Adrenal gland (tissue), 12 donors: ENCODE data around the gene ITPA. TPM values are rescaled to one million over a fixed set of nuclear protein-coding genes. Genes with fewer than 3 reads are reported as not detected.

Experiments
- DNase-seq, 7 donors: peaks; one replicate each; pipeline ENCODE4 v3.0.0-alpha.2; 2019 to 2020
- H3K27ac ChIP-seq, 5 donors: fragments of 200-600 bp; sonication (generic) in 4 of 5; 1 replicate in 3 of 5; 2 replicates in 2 of 5; pipeline versions ENCODE4 v1.5.1 to v1.8.0; 2016 to 2020; ENCODE audit warnings: mild to moderate bottlenecking in 1 of 5
- H3K27me3 ChIP-seq: fragments of 200-600 bp; 2 replicates; pipeline ENCODE4 v1.8.0; 2021
- H3K36me3 ChIP-seq, 2 donors: fragments of 200-600 bp; replicated peaks in 1 of 2; 1 replicate in 1 of 2; 2 replicates in 1 of 2; pipeline versions ENCODE4 v1.5.1 to v1.8.0; 2018 to 2022
- H3K4me1 ChIP-seq, 2 donors: fragments of 200-600 bp; replicated peaks in 1 of 2; 1 replicate in 1 of 2; 2 replicates in 1 of 2; pipeline versions ENCODE4 v1.5.1 to v1.8.0; 2018 to 2021
- H3K4me3 ChIP-seq, 4 donors: fragments of 200-600 bp; sonication (generic) in 3 of 4; one replicate each; pipeline ENCODE4 v1.5.1; 2016 to 2018
- H3K9me3 ChIP-seq, 3 donors: fragments of 200-600 bp; sonication (generic) in 1 of 3; replicated peaks in 1 of 3; 1 replicate in 2 of 3; 2 replicates in 1 of 3; pipeline versions ENCODE4 v1.5.1 to v1.8.0; 2016 to 2021
- CTCF ChIP-seq, 6 experiments: fragments of 450-650 bp in 4 of 6; fragments of 200-600 bp in 2 of 6; sonication (generic) in 1 of 6; IDR thresholded peaks; 1 replicate in 5 of 6; 2 replicates in 1 of 6; pipeline versions ENCODE4 v1.5.1 to v1.8.0; 2016 to 2021; ENCODE audit warnings: antibody characterized with exemption in 6 of 6, mild to moderate bottlenecking in 2 of 6, moderate library complexity in 1 of 6
- POLR2A ChIP-seq, 2 donors: fragments of 450-650 bp; IDR thresholded peaks; one replicate each; pipeline ENCODE4 v1.6.1; 2017; ENCODE audit warnings: antibody characterized with exemption in 2 of 2, mild to moderate bottlenecking in 2 of 2, moderate library complexity in 1 of 2
- WGBS, 4 donors: extraction: QIAGEN DNeasy Blood & Tissue Kit in 2 of 4; methylation state at CpG; one replicate each; pipeline versions ENCODE4 v1.1.5 to v1.1.7; 2013 to 2017; 5-methylcytosine and 5-hydroxymethylcytosine counted together
- intact Hi-C, 2 donors: fragments of 100-400 bp; cut with DNase I; formaldehyde crosslinking; loops; one replicate each; pipeline versions ENCODE4 v1.14.1 to v1.15.0; 2022 to 2023
- polyA plus RNA-seq, 3 donors: library from polyadenylated mRNA; stranded (reverse); fragments of 200-250 nt in 2 of 3; fragments of 350-450 nt in 1 of 3; fragmentation: Illumina TruSeq in 1 of 3; extraction: RNeasy Lipid Tissue Mini Kit (QIAGEN cat#74804) in 1 of 3; gene quantifications; one replicate each; pipeline ENCODE4 v1.2.3, GENCODE V29; 2013 to 2014
- total RNA-seq, 9 donors: library from RNA; depleted of rRNA in 4 of 9; stranded (reverse); fragments of >200 nt in 4 of 9; fragments of 120-200 nt in 1 of 9; fragmentation: NEBNext Ultra II Directional in 1 of 9; extraction: Animal tissue kit (Norgen Biotek cat#: 25700) in 1 of 9; gene quantifications; one replicate each; pipeline versions ENCODE4 v1.1.0 to v1.2.4, GENCODE V29; 2013 to 2023
- donor health status: healthy with polysubstance abuse.
- donor health status: Bipolar disorder and iron deficiency.
- donor health status: DM: yes; HTN: yes; CAD: no.
- donor health status: DM: no; HTN: no; CAD: no.
- donor health status: DM: no; HTN: no; CAD: no.
- donor health status: DM: yes; HTN: yes; CAD: no.

ITPA gene
- total and polyA plus RNA-seq, 12 donors, result 29.3 to 182 (median 62.5) TPM

GRCh38 chr20:3242172-3242692, 32.9 kb downstream of the ITPA start:
- H3K4me3 ChIP-seq, result no peak overlapping the region
- no peak for DNase-seq
- no peaks in the 10 kb centered on the region for H3K9me3 ChIP-seq
- peaks cover 23 to 26% of the 10 kb centered on the region in 2 donors for H3K4me1 ChIP-seq
- no peak overlapping the region for H3K27ac ChIP-seq
- no peaks in the 10 kb centered on the region for H3K36me3 ChIP-seq
- 81 to 84% (median 82%) methylated on average over 6 of the region's 6 CpGs for WGBS, 4 donors
- no peak for TF ChIP-seq POLR2A (IDR thresholded peaks at IDR 0.05)
- no peak for TF ChIP-seq CTCF (IDR thresholded peaks at IDR 0.05)
- intact Hi-C loops, result no loop called here
- no peaks in the 10 kb centered on the region for H3K27me3 ChIP-seq

GRCh38 chr20:3243718-3244358, 34.5 kb downstream of the ITPA start:
- peaks cover 13 to 23% of the 10 kb centered on the region in 2 donors for H3K4me1 ChIP-seq
- 83 to 86% (median 85%) methylated on average over 11 of the region's 11 CpGs for WGBS, 4 donors
- no peak for TF ChIP-seq CTCF (IDR thresholded peaks at IDR 0.05)
- TF ChIP-seq POLR2A (IDR thresholded peaks at IDR 0.05), result no peak

GRCh38 chr20:3244613-3245012, 35.3 kb downstream of the ITPA start:
- TF ChIP-seq POLR2A (IDR thresholded peaks at IDR 0.05) (no peak), CTCF (IDR thresholded peaks at IDR 0.05) (no peak)
- no peaks in the 10 kb centered on the region for H3K9me3 ChIP-seq
- intact Hi-C loops, result no loop called here
- DNase-seq, result no peak
- no peaks in the 10 kb centered on the region for H3K27me3 ChIP-seq
- H3K27ac ChIP-seq, result peak overlapping the region in 1 of 5 donors; percentile 63
- H3K36me3 ChIP-seq, result no peaks in the 10 kb centered on the region
- no peak overlapping the region for H3K4me3 ChIP-seq
- 83 to 100% (median 100%) methylated on average over 1 of the region's 1 CpG for WGBS, 4 donors
- peaks cover 13 to 24% of the 10 kb centered on the region in 2 donors for H3K4me1 ChIP-seq

More at GRCh38 chr20:3243718-3244358, 34.5 kb downstream of the ITPA start:
- intact Hi-C loops, result no loop called here
- Histone ChIP-seq H3K36me3 (no peaks in the 10 kb centered on the region), H3K27me3 (no peaks in the 10 kb centered on the region), H3K4me3 (no peak overlapping the region), H3K9me3 (no peaks in the 10 kb centered on the region), H3K27ac (no peak overlapping the region)
- no peak for DNase-seq

GRCh38 chr20:3245156-3245555, 35.9 kb downstream of the ITPA start:
- 35 to 59% (median 49%) methylated on average over 2 of the region's 2 CpGs for WGBS, 4 donors
- H3K27ac ChIP-seq, result peak overlapping the region in 1 of 5 donors; percentile 63
- H3K9me3 ChIP-seq, result no peaks in the 10 kb centered on the region
- H3K36me3 ChIP-seq, result no peaks in the 10 kb centered on the region
- DNase-seq, result no peak
- no peaks in the 10 kb centered on the region for H3K27me3 ChIP-seq
- TF ChIP-seq CTCF (IDR thresholded peaks at IDR 0.05), result no peak
- TF ChIP-seq POLR2A (IDR thresholded peaks at IDR 0.05), result no peak
- H3K4me3 ChIP-seq, result no peak overlapping the region
- H3K4me1 ChIP-seq, result peaks cover 8 to 18% of the 10 kb centered on the region in 2 donors
- intact Hi-C loops, result no loop called here
